CD4-positive, alpha-beta T cell treated with Interleukin-12 subunit alpha and Interleukin-12 subunit beta, for 1 hour (primary cell): Measurements from ENCODE around the gene MYBBP1A.

ENCODE experiments used
- DNase-seq: peaks from one replicate; pipeline ENCODE4 v3.0.0-alpha.2; 2020

MYBBP1A gene

GRCh38 chr17:4535667-4536258 lies 19.4 kb downstream of the MYBBP1A start:
- no peak for DNase-seq

GRCh38 chr17:4534928-4535666 lies 20.1 kb downstream of the MYBBP1A start:
- DNase-seq, result no peak

- no peak for DNase-seq
Measured at GRCh38 chr17:4534515-4534914, 20.7 kb downstream of the MYBBP1A start.

GRCh38 chr17:4533523-4534504 lies 21.4 kb downstream of the MYBBP1A start:
- DNase-seq, result no peak

- DNase-seq, result no peak
Measured at GRCh38 chr17:4532860-4533522, 22.2 kb downstream of the MYBBP1A start.

GRCh38 chr17:4531988-4532736 lies 23.0 kb downstream of the MYBBP1A start:
- no peak for DNase-seq

- no peak for DNase-seq
Measured at GRCh38 chr17:4530799-4531730, 24.1 kb downstream of the MYBBP1A start.

- DNase-seq, result no peak
Measured at GRCh38 chr17:4529533-4530152, 25.5 kb downstream of the MYBBP1A start.

- DNase-seq, result no peak
Measured at GRCh38 chr17:4527566-4528125, 27.5 kb downstream of the MYBBP1A start.

- no peak for DNase-seq
Measured at GRCh38 chr17:4527134-4527533, 28.1 kb downstream of the MYBBP1A start.

- DNase-seq, result no peak
Measured at GRCh38 chr17:4525691-4526397, 29.3 kb downstream of the MYBBP1A start.

GRCh38 chr17:4523946-4524345 lies 31.2 kb downstream of the MYBBP1A start:
- DNase-seq, result no peak

GRCh38 chr17:4522661-4523060 lies 32.5 kb downstream of the MYBBP1A start:
- DNase-seq, result no peak

GRCh38 chr17:4520894-4521600 lies 34.1 kb downstream of the MYBBP1A start:
- no peak for DNase-seq

GRCh38 chr17:4520060-4520893 lies 34.9 kb downstream of the MYBBP1A start:
- no peak for DNase-seq

GRCh38 chr17:4519361-4519788 lies 35.8 kb downstream of the MYBBP1A start:
- no peak for DNase-seq

- no peak for DNase-seq
Measured at GRCh38 chr17:4518901-4519300, 36.3 kb downstream of the MYBBP1A start.

GRCh38 chr17:4516735-4517134 lies 38.4 kb downstream of the MYBBP1A start:
- no peak for DNase-seq
